CD4-positive, alpha-beta T cell (primary cell): ENCODE results near the gene TCF12. TPM values are rescaled to one million over a fixed set of nuclear protein-coding genes. Genes with fewer than 3 reads are reported as not detected.
A peak's percentile ranks its signal among the peaks of the same experiment; 100 is the strongest.

Experiments used
- ATAC-seq: fragments of 200-7000 bp; cut with Tn5 transposase; one replicate; pipeline ENCODE4 v1.10.0; 2022; ENCODE audit warnings: mild to moderate bottlenecking; ENCODE audit not compliant: poor library complexity
- CTCF ChIA-PET: fragments of 350-600 bp; sonication (Branson Sonifier 250); formaldehyde crosslinking; loops from one replicate; lab custom pipeline; 2021; ENCODE audit warnings: antibody characterized with exemption, inconsistent platforms; lab: Charles Lee
- POLR2A ChIA-PET: fragments of 350-600 bp; sonication (Branson Sonifier 250); formaldehyde crosslinking; loops from one replicate; lab custom pipeline; 2021; ENCODE audit warnings: antibody characterized with exemption, inconsistent platforms; lab: Charles Lee
- DNase-seq, 14 experiments: peaks; one replicate each; pipeline ENCODE4 v3.0.0-alpha.2; 2013 to 2020; ENCODE audit warnings: mixed read lengths in 2 of 14
- H3K27ac ChIP-seq, 2 donors: one replicate each; pipeline versions ENCODE4 v1.5.1 to v1.7.0; 2013; ENCODE audit warnings: low read length in 2 of 2, low read depth in 1 of 2, mild to moderate bottlenecking in 1 of 2
- H3K27me3 ChIP-seq, 2 experiments: 1 replicate in 1 of 2; 2 replicates in 1 of 2; pipeline versions ENCODE4 v1.6.1 to v1.7.0; 2013; ENCODE audit warnings: low read length in 2 of 2, control low read depth in 1 of 2, mild to moderate bottlenecking in 1 of 2, moderate library complexity in 1 of 2; ENCODE audit not compliant: insufficient read depth in 2 of 2, control insufficient read depth in 1 of 2
- H3K36me3 ChIP-seq: one replicate; pipeline ENCODE4 v1.6.1; 2013; ENCODE audit warnings: low read length, control low read depth; ENCODE audit not compliant: insufficient read depth
- H3K4me1 ChIP-seq: one replicate; pipeline ENCODE4 v1.6.1; 2013; ENCODE audit warnings: low read length, control low read depth; ENCODE audit not compliant: insufficient read depth
- H3K4me3 ChIP-seq: one replicate; pipeline ENCODE4 v1.5.1; 2013; ENCODE audit warnings: mild to moderate bottlenecking, low read length, moderate library complexity
- H3K9me3 ChIP-seq, 2 experiments: 1 replicate in 1 of 2; 2 replicates in 1 of 2; pipeline versions ENCODE4 v1.6.1 to v1.7.0; 2013; ENCODE audit warnings: low read length in 2 of 2, mild to moderate bottlenecking in 2 of 2, control low read depth in 1 of 2, moderate library complexity in 1 of 2; ENCODE audit not compliant: control insufficient read depth in 1 of 2, insufficient read depth in 1 of 2
- H3K27ac Mint-ChIP-seq: one replicate; pipeline ENCODE4 v1.8.0; 2020; ENCODE audit warnings: mixed read lengths
- H3K27me3 Mint-ChIP-seq: one replicate; pipeline ENCODE4 v1.8.0; 2021; ENCODE audit warnings: mixed read lengths
- H3K36me3 Mint-ChIP-seq: one replicate; pipeline ENCODE4 v1.8.0; 2021; ENCODE audit warnings: low read depth, mixed read lengths
- H3K4me1 Mint-ChIP-seq: one replicate; pipeline ENCODE4 v1.8.0; 2021; ENCODE audit warnings: low read depth, mixed read lengths
- H3K4me3 Mint-ChIP-seq: one replicate; pipeline ENCODE4 v1.8.0; 2020; ENCODE audit warnings: mild to moderate bottlenecking, mixed read lengths
- H3K9me3 Mint-ChIP-seq: one replicate; pipeline ENCODE4 v1.8.0; 2020; ENCODE audit warnings: mixed read lengths
- CTCF ChIP-seq: fragments of 200-600 bp; IDR thresholded peaks from one replicate; pipeline ENCODE4 v1.8.0; 2022; ENCODE audit warnings: antibody characterized with exemption, mild to moderate bottlenecking
- intact Hi-C, 2 experiments: fragments of 100-400 bp; cut with DNase I in 1 of 2; cut with micrococcal nuclease in 1 of 2; formaldehyde crosslinking; loops; one replicate each; pipeline versions ENCODE4 v1.15.1 to v1.9.0; 2023 to 2025; cut with DNase I, micrococcal nuclease
- total RNA-seq, 174 experiments: library from RNA in 2 of 174; stranded (reverse) in 2 of 174; gene quantifications; one replicate each; pipeline ENCODE4 v1.2.3 and lab custom pipeline; 2021 to 2026

Gene TCF12
- total RNA-seq, 2 experiments from 2014 or later, result 54.0 TPM

DNA sequence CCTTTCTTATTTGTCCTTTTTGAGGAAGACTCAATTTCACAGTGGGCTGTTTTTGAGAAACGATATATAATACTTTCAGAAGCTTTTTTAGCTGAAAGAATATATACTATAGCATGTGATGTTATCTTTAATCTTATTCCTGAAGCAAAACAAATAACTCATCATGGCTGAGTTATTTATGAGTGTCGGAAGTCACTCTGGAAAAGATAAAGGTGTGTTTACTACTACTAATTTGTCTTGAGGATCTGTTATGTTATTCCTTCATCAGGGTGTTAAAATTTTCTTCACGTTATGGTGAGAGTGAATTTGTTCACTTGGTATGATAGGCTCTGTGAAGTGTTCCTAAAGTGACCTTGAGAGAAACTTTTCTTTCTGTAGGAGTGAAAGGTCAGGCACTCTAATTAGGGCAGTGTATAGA, 4.7 kb downstream of the TCF12 start:
- H3K27ac ChIP-seq, result no peak overlapping the region
- no peaks in the 10 kb centered on the region for H3K9me3 ChIP-seq
- H3K36me3 ChIP-seq, result peaks cover 8% of the 10 kb centered on the region
- H3K27me3 Mint-ChIP-seq, result no peaks in the 10 kb centered on the region
- ATAC-seq, result no peak
- POLR2A ChIA-PET, result no interaction called here
- peak overlapping the region; percentile 47 for H3K4me3 Mint-ChIP-seq
- H3K9me3 Mint-ChIP-seq, result no peaks in the 10 kb centered on the region
- H3K4me1 ChIP-seq, result peaks cover 9% of the 10 kb centered on the region
- DNase-seq, result no peak
- no peak overlapping the region for H3K4me3 ChIP-seq
- H3K36me3 Mint-ChIP-seq, result peaks cover 54% of the 10 kb centered on the region
- CTCF ChIA-PET, result no interaction called here
- intact Hi-C loops, result loop anchor here (5.0 to 10.0 kb wide), 3 partner anchors 34 to 678 kb away; partner anchors contain the start of gene RFX7 (in 1 of the 2)
- H3K27me3 ChIP-seq, result no peaks in the 10 kb centered on the region
- peak overlapping the region; percentile 62 for H3K27ac Mint-ChIP-seq
- peaks cover 75% of the 10 kb centered on the region for H3K4me1 Mint-ChIP-seq
- TF ChIP-seq CTCF, result no peak

- no peak overlapping the region for H3K27ac Mint-ChIP-seq
- Histone ChIP-seq H3K4me3 (no peak overlapping the region), H3K27ac (no peak overlapping the region), H3K27me3 (no peaks in the 10 kb centered on the region), H3K9me3 (no peaks in the 10 kb centered on the region), H3K36me3 (no peaks in the 10 kb centered on the region), H3K4me1 (peaks cover 3% of the 10 kb centered on the region)
- intact Hi-C loops, result loop anchor here (10.0 kb wide), 2 partner anchors 287 to 683 kb away; partner anchors contain the start of gene RFX7 (in 1 of the 2)
- POLR2A ChIA-PET, result interaction anchor here (5.7 kb wide), 1 partner anchor 9 kb away, joined by 36 read pairs; the partner anchor contains the start of gene TCF12
- H3K4me3 Mint-ChIP-seq, result no peak overlapping the region
- ATAC-seq, result no peak
- DNase-seq, result no peak
- H3K9me3 Mint-ChIP-seq, result no peaks in the 10 kb centered on the region
- no peak for TF ChIP-seq CTCF
- H3K27me3 Mint-ChIP-seq, result no peaks in the 10 kb centered on the region
- H3K4me1 Mint-ChIP-seq, result peaks cover 91% of the 10 kb centered on the region
- CTCF ChIA-PET, result interaction anchor here (1.1 kb wide), 1 partner anchor 10 kb away, joined by 5 read pairs; the partner anchor contains the start of gene TCF12
- peaks cover 69% of the 10 kb centered on the region for H3K36me3 Mint-ChIP-seq
These were observed 9.4 kb downstream of the TCF12 start for GRCh38 chr15:56927816-56928215.

- ChIA-PET CTCF (interaction anchor here (1.3 kb wide), 1 partner anchor 11 kb away, joined by 4 read pairs; the partner anchor contains the start of gene TCF12), POLR2A (interaction anchor here (5.7 kb wide), 1 partner anchor 10 kb away, joined by 36 read pairs; the partner anchor contains the start of gene TCF12)
- H3K4me1 ChIP-seq, result peaks cover 3% of the 10 kb centered on the region
- H3K9me3 Mint-ChIP-seq, result no peaks in the 10 kb centered on the region
- TF ChIP-seq CTCF, result no peak
- intact Hi-C loops, result loop anchor here (10.0 kb wide), 2 partner anchors 285 to 685 kb away; partner anchors contain the start of gene RFX7 (in 1 of the 2)
- H3K27me3 ChIP-seq, result no peaks in the 10 kb centered on the region
- H3K36me3 ChIP-seq, result peaks cover 3% of the 10 kb centered on the region
- H3K27ac Mint-ChIP-seq, result peak overlapping the region; percentile 79
- H3K9me3 ChIP-seq, result no peaks in the 10 kb centered on the region
- peaks cover 65% of the 10 kb centered on the region for H3K36me3 Mint-ChIP-seq
- peaks cover 89% of the 10 kb centered on the region for H3K4me1 Mint-ChIP-seq
- no peak overlapping the region for H3K4me3 Mint-ChIP-seq
- H3K27ac ChIP-seq, result no peak overlapping the region
- DNase-seq (no peak), ATAC-seq (no peak)
- no peak overlapping the region for H3K4me3 ChIP-seq
- H3K27me3 Mint-ChIP-seq, result no peaks in the 10 kb centered on the region
These were observed 11.0 kb downstream of the TCF12 start for GRCh38 chr15:56929399-56929798.
